ENCODE measurements around the gene GMEB2.
"Not testable (repeated sequence)": the region's sequence is repeated elsewhere in the genome, so short reads cannot be mapped to it uniquely, and the experiment has no call there.

Gene GMEB2

GRCh38 chr20:63626424-63627128 lies at the start of gene GMEB2:
Gene GMEB2 (minus strand): TSS chr20:63627101. CDS start chr20:63619397, 7,704 bp downstream.
- peak; percentile 90 for DNase-seq

GRCh38 chr20:63675681-63676368 lies 48.9 kb upstream of the GMEB2 start:
- DNase-seq = no peak

- no peak for DNase-seq
Observed at GRCh38 chr20:63673951-63674350, 47.0 kb upstream of the GMEB2 start.

DNA sequence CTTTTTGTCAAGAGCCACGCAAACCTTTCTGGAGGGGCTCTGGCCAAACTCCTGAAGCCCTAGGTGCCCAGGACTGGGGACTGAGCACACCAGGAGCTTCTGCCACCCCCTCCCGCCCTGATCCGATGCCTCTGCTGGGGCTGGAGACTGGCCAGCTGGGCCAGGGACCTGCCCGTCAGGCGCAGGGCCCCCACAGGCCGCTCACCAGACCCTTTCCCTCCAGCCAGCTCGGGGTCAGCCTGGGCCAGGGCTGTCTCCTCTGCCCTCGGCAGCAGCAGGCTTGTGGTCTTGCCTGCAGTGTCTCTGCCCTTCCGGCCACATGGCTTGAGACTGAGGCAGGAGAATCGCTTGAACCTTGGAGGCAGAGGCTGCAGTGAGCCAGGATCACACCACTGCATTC lies 45.8 kb upstream of the GMEB2 start:
- no peak for DNase-seq

- DNase-seq = not testable (repeated sequence)
Observed at GRCh38 chr20:63671695-63672094, 44.8 kb upstream of the GMEB2 start.

DNA sequence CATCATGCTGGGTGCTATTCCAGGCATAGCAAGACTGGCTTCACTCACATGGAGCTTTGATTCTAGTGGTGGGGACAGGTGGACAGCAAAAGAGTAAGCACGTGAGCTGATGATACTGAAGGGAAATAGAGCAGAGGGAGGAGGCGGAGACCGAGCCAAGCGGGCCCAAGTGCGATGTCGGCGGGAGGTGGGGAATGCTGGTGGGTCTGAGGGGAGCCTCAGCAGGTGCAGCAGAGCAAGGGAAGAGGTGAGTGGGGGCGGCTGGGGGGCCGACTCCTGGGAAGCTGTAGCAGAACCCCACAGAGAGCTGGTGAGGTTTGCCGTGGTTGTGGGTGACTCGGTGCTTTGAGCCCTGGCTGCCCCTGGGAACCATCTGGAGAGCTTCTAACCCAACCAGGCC lies 41.5 kb upstream of the GMEB2 start:
- no peak for DNase-seq

DNA sequence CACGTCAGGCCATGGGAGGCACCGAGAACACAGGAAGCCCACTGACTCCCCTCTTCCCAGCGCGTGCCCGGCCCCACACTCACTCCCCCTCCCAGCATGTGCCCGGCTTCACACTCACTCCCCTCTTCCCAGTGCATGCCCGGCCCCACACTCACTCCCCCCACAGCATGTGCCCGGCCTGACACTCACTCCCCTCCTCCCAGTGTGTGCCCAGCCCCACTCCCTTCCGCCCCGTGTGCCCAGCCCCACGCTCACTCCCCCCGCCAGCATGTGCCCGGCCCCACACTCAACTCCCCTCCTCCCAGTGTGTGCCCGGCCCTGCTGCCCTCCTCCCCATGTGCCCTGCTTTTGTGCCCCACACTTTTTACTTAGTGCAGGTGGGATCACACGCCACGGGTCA lies 41.0 kb upstream of the GMEB2 start:
- no peak for DNase-seq

- no peak for DNase-seq
Observed at GRCh38 chr20:63665708-63666107, 38.8 kb upstream of the GMEB2 start.

DNA sequence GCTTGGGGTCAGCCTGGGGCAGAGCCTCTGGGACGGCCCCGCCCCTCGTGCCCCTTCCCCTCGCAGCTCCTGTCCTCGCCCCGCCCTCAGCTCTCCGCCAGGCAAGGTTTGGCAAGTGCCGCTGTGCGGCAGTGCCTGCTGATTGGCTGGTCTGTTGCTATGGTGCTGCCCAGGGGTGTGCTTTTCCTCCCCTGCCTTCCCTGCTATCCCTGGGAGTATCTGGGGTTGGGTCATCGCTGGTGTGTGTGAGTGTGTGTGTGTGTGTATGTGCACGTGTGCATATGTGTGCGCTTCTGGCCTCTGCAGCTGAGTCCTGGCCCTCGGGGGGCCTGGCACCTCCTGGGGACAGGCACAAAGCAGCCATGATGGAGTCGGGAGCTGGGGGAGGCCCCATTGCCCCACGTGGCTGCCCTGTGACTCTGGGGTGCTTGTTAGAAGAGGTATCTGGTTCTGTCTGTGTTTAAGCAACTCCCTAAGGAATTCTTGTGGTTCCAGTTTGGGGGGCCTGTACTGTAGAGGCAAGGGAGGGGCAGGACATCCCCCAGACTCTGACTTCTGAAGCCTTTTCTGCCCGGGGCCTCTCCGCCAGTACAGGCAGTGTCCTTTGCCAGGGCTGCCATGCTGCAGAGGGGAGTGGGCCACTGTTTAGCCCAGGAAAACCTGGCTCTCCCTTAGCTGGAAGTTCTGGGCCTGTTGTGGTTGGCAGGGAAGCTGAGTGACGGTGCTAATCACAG lies 38.1 kb upstream of the GMEB2 start:
- no peak for DNase-seq

DNA sequence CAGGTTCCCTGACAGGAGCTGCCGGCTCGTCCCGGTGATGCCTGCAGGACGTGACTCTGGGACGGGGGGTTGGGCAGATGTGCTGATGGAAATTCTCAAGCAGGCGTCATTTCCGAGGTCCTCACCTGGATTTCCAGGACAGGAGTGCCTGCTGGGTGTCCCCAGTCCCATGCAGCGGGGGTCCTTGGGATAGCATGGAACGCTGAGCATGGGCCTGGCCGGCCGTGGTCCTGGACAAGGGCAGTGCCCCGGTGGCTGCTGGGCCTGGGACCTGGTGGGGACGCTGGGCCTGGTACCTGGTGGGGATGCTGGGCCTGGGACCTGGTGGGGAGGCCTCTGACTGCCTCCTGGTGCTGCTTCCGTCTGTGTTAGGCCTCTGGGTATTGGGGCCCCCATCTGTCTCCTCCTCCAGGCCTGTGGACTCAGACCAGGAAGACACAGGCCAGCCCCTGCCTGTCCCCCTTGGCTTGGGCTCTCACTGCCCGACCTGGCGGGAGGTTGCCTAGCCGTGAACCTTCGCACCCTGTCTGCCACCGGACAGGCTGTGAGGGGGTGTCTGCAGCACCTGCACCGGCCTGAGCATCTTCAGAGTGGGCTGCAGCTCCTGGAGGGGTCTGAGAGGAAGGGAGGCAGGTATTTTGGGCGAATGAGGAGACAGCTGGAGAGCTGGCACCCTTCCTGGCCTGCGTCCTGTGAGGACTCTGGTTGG lies 37.4 kb upstream of the GMEB2 start:
- DNase-seq = no peak

DNA sequence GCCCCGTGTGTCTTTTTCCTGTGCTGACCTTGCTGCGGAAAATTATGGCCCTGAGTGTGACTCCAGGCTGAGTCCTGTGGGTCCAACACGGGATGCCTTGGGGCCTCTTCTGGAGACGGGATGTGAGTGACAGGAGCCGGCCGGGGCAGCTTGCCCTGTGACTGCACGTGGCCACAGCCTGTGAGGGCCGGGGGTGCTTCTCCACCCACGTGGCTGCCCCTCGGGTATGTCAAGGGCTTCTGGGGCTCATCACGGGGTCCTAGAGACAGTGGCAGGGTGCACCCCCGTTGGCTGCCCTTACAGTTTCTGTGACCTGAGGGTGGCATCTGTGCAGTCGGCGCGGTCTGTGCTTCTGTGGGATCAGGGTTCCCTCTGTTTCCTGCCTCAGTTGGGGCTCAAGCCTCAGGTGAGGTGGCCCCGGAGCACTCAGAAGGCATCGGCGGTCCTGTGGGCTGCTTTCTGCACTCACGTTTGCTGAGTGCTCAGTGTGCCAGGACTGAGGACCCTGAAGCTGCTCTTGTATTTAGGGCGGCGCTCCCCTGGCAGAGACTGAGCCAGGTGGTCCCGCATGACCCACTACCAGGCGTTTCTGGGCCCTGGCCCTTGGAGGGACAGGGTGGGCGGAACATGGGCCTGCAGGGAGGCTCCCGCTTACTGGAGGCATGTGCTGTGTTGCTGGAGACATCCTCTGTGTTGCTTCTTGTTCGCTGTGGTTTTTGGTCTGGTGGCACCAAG lies 36.6 kb upstream of the GMEB2 start:
- DNase-seq = no peak

DNA sequence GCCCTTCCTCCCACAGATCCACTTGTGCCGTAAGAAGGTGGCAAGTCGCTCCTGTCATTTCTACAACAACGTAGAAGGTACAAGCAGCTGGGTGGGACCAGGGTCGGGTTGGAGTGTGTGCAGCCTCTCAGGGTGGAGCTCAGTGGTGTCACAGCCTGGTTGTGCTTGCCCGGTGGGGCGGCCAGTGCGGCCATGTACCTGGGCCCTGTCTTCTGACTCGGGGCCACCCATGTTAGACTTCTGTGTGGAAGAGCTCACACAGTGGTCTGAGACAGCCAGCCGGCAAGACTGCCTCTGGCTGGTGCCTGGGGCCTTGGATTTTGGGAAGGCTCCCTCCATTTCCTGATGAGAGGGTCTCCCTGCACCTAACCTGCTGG lies 35.9 kb upstream of the GMEB2 start:
- DNase-seq = no peak

GRCh38 chr20:63661959-63662812 lies 35.3 kb upstream of the GMEB2 start:
- no peak for DNase-seq

- no peak for DNase-seq
Observed at GRCh38 chr20:63661108-63661507, 34.2 kb upstream of the GMEB2 start.

- DNase-seq = no peak
Observed at GRCh38 chr20:63660622-63661021, 33.7 kb upstream of the GMEB2 start.

DNA sequence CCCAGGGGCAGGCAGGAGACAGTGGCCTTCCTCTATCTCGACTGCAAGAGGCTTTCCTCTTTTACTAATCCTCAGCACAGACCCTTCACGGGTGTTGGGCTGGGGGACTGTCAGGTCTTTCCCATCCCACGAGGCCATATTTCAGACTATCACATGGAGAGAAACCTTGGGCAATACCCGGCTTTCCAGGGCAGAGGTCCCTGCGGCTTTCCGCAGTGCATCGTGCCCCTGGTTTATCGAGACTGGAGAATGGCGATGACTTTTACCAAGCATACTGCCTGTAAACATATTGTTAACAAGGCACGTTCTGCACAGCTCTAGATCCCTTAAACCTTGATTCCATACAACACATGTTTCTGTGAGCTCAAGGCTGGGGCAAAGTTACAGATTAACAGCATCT lies 33.3 kb upstream of the GMEB2 start:
- DNase-seq = not testable (repeated sequence)

DNA sequence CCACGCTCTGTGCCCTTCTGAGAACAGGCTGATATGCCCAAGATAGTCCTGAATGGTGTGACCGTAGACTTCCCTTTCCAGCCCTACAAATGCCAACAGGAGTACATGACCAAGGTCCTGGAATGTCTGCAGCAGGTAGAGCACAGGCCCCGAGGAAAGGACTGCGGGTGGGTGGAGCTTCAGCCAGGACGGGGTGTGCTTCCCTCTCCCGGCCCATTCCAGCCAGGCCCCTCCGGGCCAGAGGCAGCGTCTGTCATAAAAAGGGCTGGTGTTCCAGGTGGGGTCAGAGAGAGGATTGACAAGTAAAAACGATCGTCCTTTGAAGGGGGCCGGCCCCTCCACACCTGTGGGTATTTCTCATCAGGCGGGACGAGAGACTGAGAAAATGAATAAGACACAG lies 32.5 kb upstream of the GMEB2 start:
- no peak for DNase-seq

DNA sequence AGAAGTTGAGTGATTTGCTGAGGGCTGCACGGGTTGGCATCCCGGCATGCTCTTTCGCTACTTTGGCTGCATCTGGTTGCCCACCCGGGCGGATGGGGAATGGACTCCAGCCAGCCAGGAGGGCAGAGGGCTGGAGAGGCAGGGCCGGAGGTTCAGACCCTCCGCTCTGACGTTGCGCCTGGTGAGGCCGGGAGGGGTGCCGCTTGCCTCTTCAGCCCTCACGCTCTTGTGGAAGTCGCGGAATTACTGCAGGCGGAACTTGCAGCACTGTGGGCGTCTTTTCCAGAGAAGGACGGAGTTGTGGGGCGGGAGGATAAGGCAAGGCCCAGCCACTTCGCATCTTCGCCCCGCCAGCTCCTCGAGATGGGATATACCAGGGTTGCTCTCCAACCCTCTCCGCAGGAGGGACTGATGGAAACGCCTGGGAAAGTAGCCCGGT lies 31.9 kb upstream of the GMEB2 start:
- no peak for DNase-seq

GRCh38 chr20:63657937-63658748 lies 31.2 kb upstream of the GMEB2 start, which contains the start of gene RTEL1:
Gene RTEL1 (plus strand): TSS chr20:63658312. CDS start chr20:63659403, 1,091 bp downstream.
- DNase-seq = peak; percentile 96

GRCh38 chr20:63657260-63657936 lies 30.5 kb upstream of the GMEB2 start:
- DNase-seq = no peak

Measured in activated effector memory CD4-positive, alpha-beta T cell treated with anti-CD3 and anti-CD28 coated beads, Interleukin-2, amount 50 U/mL, for 16 hours (primary cell).